ENCODE data around the gene DPYD.

The DPYD gene

DNA sequence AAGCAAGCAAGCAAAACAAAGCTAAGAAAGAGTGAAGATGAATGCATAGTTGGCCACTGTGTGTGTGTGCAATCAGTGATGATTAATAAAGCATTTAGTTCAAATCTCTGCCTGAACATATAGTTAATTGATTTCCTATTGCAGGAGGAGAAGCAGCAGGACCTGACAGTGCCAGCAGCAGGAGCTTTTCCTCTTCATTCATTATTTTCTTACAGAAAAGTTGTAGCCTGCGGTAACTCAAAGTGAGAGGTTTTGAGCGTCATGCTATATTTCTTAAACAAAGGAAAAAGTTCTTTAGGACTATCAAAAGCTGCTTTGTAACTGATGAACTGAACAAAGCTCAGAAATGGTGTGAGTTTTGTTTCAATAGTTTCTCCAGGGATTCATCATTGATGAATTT is 819.3 kb downstream of the DPYD start:
- TF ChIP-seq POLR2A (IDR thresholded peaks at IDR 0.05; ENCODE audit: low read length) = no peak
- DNase-seq = no peak

DNA sequence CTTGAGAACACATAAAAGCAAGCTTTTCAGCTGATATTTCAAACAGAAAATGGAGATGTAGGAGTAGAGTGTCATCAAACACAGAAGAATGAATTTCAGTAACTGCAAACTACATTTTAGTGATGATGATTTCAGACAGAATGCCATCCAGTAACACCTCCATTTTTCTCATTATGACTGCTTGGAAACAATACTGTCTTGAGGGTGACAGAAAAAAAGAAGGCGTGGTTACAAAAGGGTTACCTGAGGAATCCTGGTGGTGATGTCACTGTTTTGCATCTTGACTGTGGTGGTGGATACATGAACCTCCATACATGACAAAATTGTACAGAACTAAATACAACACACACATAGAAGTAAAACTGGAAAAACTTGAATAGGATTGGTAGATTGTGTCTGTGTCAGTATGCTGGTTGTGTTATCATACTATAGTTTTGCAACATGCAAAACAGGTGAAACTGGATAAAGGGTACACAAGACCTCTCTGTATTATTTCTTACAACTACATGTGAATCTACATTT is 823.4 kb downstream of the DPYD start:
- no peak for DNase-seq
- TF ChIP-seq POLR2A (IDR thresholded peaks at IDR 0.05; ENCODE audit: low read length) (no peak), GATA1 (IDR thresholded peaks at IDR 0.05; ENCODE audit: low read depth, low read length) (no peak)

DNA sequence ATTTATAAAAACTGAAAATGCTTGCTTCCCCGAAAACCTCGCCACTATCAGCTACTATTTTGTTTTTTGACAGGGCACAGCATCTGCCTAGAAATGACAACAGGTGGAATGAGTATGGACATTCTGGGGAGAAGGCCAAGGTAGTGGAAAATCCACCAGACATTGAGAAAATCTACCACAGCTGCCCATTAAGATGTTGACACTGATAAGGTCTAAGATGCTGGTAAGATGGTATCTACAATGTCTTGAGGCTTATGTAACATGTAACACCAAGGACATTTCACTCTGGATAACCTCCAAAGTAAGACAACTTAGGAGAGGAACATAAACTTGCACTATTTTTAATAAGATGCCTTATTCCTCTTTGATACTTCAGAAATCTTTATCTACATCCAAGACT is 825.1 kb downstream of the DPYD start:
- DNase-seq = no peak
- no peak for TF ChIP-seq GATA1 (IDR thresholded peaks at IDR 0.05; ENCODE audit: low read depth, low read length)
- TF ChIP-seq POLR2A (IDR thresholded peaks at IDR 0.05; ENCODE audit: low read length) = no peak

DNA sequence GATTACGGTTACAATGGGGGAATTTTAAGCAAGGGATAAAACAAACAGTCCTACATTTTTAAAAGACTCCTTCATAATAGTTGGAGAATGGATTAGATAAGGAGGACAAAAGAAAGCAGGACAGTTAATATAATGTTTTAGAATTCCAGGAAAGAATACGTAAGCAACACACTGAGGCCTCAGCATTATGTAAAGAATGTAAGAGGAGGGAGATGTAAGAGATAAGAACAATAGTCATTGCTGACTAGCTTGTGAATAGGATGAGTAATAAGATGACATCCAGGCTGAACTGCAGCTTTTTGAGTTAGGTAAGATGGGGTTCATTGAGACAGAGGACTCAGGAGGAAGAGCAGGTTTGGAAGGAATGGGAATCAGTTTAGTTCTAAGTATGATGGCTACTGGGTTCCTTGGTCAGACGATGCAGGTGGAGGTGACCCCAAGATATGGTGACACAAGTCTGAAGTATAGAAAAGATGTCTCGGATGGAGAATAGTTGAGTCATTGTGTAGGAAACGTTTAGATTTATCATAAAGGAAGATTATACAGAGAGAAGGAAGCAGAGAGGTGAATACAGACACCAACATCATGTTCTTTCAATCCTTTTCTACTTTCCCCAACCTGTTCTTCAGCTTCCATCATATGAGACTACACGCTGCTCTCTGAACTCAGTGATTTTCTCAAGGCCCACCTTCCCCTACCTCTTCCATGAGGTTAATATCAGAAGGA is 826.4 kb downstream of the DPYD start:
- DNase-seq = no peak
- TF ChIP-seq POLR2A (IDR thresholded peaks at IDR 0.05; ENCODE audit: low read length) (no peak), GATA1 (IDR thresholded peaks at IDR 0.05; ENCODE audit: low read depth, low read length) (no peak)

DNA sequence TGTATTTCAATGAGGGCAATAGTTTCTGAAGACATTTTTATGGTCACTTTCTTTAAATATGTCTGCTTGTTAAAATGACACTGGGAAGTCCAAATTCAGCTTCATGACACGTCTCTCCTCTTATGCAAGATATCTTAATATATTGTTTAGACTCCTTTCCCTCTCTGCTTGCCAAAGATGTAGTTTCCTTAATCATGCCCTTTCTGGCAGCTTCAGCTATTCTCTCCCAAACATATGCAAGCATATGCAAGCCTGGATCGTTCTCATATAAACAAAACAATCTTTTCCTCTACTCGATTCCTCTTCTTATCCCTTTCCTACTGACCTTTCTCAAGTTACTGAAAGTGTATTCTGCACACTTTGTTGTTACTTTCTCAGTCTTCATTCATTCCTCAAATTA is 827.1 kb downstream of the DPYD start:
- TF ChIP-seq GATA1 (IDR thresholded peaks at IDR 0.05; ENCODE audit: low read depth, low read length) = no peak
- DNase-seq = no peak

DNA sequence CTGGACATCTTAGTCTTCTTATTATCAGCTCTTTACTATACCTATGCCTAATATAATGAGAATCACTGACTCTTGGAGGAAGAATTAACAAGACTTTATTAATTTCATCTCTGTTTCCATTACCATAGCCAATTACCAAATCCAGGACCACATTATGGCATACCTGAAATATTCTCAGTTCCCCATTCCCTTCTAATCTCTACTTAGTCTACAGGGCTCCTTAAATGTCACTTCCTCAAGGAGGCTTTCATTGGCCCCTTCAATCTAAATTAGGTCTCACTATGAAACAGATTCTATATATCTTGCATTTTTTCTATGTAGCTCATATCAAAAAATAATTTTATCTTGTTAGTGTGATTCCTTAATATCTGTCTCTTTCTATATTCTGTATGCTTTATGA is 828.0 kb downstream of the DPYD start:
- TF ChIP-seq GATA1 (IDR thresholded peaks at IDR 0.05; ENCODE audit: low read depth, low read length) (no peak), POLR2A (IDR thresholded peaks at IDR 0.05; ENCODE audit: low read length) (no peak)
- no peak for DNase-seq

DNA sequence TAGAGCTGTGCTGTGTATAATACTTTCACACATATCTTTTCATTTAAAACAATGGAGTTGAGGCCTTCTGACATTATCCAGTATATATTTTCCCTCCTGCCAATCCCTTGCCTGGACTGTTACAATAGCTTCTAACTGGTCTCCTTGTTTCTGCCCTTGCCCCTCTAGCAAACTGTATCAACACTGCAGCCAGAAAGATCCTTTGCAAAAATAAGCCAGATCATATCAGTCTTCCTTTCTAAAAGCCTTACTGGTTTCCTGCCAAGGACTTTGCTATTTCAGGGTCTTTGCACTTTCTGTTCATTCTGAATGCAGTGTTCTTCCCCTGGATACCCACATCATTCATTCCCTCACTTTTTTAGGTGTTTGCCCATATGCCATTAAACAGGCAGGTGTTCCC is 829.2 kb downstream of the DPYD start:
- DNase-seq = no peak
- TF ChIP-seq POLR2A (IDR thresholded peaks at IDR 0.05; ENCODE audit: low read length) (no peak), GATA1 (IDR thresholded peaks at IDR 0.05; ENCODE audit: low read depth, low read length) (no peak)

DNA sequence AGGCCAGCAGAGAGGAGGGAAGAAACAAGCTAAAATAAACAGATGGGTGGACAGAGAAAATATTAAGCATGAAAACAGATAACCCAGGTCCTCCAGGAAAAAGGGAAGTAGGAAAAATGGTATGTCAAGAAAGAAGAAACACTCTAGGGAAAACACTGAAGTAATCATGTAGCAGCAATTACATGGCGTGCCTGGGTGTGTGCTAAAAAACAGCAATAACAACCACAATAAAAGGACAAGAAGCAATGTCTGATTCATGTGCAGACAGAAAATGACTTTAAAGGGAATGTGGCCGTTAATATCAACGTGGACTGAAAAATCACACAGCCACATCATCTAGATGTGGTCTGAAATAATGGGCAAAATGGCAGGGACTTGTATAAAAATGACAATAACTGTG is 829.6 kb downstream of the DPYD start:
- TF ChIP-seq GATA1 (IDR thresholded peaks at IDR 0.05; ENCODE audit: low read depth, low read length) = no peak
- no peak for TF ChIP-seq POLR2A (IDR thresholded peaks at IDR 0.05; ENCODE audit: low read length)
- DNase-seq = no peak

DNA sequence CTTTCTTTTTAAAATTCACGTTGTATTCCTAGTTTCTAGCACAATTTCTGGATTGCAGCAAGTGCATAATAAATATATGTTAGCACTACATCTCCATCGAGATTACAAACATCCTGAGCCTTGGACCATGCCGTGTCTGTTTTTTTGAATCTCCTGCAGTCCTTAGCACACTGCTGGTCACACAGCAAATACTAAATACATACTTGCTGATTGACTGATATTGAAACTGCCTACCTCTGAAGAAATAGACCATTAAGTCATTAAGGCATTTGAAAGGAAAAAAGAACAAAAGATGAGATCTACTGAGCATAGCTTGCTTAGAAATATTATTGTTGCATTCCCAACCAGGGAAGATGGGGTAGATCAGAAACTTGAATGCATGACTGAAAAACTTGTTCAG is 830.1 kb downstream of the DPYD start:
- no peak for DNase-seq
- TF ChIP-seq POLR2A (IDR thresholded peaks at IDR 0.05; ENCODE audit: low read length) (no peak), GATA1 (IDR thresholded peaks at IDR 0.05; ENCODE audit: low read depth, low read length) (no peak)

DNA sequence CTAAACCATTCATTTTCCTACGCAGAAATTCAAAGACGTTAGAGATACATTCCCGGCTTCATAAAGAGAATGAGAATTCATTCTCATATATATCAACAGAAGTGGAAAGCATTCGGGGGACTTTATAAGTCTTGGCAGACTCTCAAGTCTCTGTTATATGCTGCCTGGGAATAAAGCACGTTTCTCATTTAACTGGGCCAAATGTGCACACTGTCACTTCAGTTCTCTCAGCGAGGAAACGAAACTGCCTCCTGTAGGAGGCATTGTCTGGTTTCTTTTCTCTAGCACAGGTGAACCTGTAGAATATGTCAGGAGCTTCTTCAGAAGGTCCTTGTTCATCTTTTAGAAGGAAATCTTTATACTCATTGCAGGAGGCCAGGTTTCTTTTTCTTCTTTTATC is 831.7 kb downstream of the DPYD start:
- no peak for DNase-seq

DNA sequence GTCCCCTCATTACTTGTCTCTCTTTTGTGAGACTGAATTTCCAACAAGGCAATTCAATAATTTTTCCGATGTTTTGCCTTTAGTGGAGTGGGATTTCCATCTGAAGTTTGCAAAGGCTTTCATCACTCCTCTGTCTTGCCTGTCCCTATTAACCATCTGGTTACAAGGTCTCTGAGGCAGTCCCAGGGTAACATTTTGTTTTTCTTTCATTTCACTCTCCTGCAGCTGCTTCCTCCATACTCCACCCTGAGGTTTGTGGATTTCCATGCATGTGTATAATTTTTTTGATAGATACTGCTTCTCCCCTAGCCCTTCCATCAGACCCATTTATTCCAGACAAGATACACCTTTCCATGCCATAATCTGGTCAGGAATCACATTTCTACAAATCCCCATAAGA is 832.4 kb downstream of the DPYD start:
- DNase-seq = no peak
- no peak for TF ChIP-seq GATA1 (IDR thresholded peaks at IDR 0.05; ENCODE audit: low read depth, low read length)
- no peak for TF ChIP-seq POLR2A (IDR thresholded peaks at IDR 0.05; ENCODE audit: low read length)

More for the DNA sequence above, 831.7 kb downstream of the DPYD start:
- TF ChIP-seq POLR2A (IDR thresholded peaks at IDR 0.05; ENCODE audit: low read length) (no peak), GATA1 (IDR thresholded peaks at IDR 0.05; ENCODE audit: low read depth, low read length) (no peak)

DNA sequence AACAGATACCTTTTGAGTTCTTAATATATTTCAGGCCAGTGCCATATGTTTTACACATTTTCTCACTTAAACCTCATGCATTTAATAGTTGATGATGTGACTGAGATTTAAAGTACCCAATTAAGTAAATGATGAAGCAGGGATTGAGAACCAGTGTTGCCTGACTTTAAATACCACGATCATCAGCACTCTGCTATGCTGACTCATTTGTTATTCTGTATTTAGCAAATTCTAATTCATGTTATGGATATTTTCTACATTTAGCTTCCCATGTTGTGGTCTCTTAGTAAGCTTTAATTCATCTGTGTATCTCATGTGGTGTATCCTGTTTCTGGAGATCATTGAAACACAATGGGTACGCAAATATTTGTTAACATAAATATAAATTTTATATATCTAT is 836.3 kb downstream of the DPYD start:
- DNase-seq = no peak
- TF ChIP-seq GATA1 (IDR thresholded peaks at IDR 0.05; ENCODE audit: low read depth, low read length) (no peak), POLR2A (IDR thresholded peaks at IDR 0.05; ENCODE audit: low read length) (no peak)

DNA sequence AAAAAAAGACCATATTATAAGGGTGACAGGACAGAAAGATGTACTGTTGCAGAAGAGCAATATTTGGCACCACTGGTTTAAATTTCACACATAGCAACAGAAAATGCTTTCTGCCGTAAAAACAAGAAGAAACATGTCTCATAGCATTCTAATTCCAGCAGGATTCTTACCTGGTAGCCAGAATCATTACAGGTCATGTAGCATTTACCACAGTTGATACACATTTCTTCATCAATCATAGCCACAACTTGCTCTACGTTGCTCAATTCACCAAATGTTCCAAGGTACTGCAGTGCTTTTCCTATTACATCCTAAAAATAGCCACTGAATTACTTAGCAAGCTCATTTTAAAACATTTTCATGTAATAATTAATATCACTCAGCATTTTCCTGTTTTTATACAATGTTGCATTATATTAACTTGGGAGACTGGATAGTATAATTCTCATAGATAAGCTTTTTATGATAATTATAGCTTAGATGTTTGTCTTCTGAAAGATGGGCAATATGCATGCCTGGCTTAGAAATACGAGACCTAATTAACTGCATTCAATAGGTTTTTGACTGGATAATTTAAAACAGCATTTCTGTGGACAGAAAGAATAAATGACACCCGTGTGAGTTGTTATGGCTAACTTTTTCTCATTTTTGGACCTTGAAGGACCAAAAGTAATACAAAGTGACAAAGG is 838.5 kb downstream of the DPYD start:
- TF ChIP-seq GATA1 (IDR thresholded peaks at IDR 0.05; ENCODE audit: low read depth, low read length) (no peak), POLR2A (IDR thresholded peaks at IDR 0.05; ENCODE audit: low read length) (no peak)
- no peak for DNase-seq

DNA sequence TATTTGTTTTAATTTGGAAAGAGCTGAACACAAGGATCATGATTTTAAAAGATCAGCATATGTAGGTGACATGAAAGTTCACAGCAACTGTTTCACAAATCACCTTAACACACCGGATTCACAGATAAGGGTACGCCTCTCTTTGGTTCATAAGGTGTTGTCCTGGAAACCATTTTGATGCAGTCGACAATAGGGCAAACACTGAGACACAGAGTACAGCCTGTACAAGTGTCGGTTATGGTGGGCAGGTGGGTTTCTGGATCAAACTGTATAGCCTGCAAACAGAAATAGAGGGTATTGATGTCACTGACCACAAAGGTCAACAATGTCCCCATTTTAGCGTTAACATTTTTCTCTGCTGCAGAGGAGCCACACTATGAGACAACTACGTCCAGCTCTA is 842.0 kb downstream of the DPYD start:
- no peak for DNase-seq
- TF ChIP-seq POLR2A (IDR thresholded peaks at IDR 0.05; ENCODE audit: low read length) = no peak
- no peak for TF ChIP-seq GATA1 (IDR thresholded peaks at IDR 0.05; ENCODE audit: low read depth, low read length)

DNA sequence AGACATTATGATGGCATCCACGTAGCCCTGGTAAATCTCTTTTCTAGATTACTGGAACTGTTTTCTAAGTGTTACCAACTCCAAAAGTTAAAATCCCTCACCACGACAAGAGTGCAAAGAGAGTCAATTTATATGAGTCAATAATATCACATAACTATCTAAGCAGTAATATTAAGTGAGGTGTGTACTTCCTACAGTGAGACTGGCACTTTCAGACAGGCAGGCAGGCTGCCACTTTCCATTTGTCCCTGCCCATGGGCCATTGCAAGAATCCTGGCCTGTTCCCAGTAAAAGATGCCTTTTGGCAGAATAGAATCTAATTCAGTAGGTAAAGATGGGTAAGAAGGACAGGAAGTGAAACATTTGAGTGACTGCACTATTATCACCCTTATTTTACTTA is 843.6 kb downstream of the DPYD start:
- no peak for DNase-seq
- no peak for TF ChIP-seq POLR2A (IDR thresholded peaks at IDR 0.05; ENCODE audit: low read length)
- no peak for TF ChIP-seq GATA1 (IDR thresholded peaks at IDR 0.05; ENCODE audit: low read depth, low read length)
